KMS-11 (cell line): ENCODE data around the gene AP2A2.

Experiments
- H2AFZ ChIP-seq: fragments of 200-600 bp; sonication (generic); 2 replicates; pipeline ENCODE4 v1.6.1; 2016; ENCODE audit warnings: antibody characterized with exemption, mixed run types, low read depth
- H3K27ac ChIP-seq: fragments of 200-600 bp; sonication (generic); 2 replicates; pipeline ENCODE4 v1.6.1; 2016; ENCODE audit warnings: mild to moderate bottlenecking, mixed run types
- H3K27me3 ChIP-seq: fragments of 200-600 bp; sonication (generic); 2 replicates; pipeline ENCODE4 v1.6.1; 2017; ENCODE audit warnings: mild to moderate bottlenecking, low read depth, mixed run types, moderate library complexity; ENCODE audit not compliant: insufficient read depth
- H3K36me3 ChIP-seq: fragments of 200-600 bp; sonication (generic); 2 replicates; pipeline ENCODE4 v1.6.1; 2017; ENCODE audit warnings: mild to moderate bottlenecking, mixed run types; ENCODE audit not compliant: insufficient read depth
- H3K4me1 ChIP-seq: fragments of 200-600 bp; sonication (generic); 2 replicates; pipeline ENCODE4 v1.6.1; 2016; ENCODE audit warnings: mild to moderate bottlenecking, low read depth, mixed run types; ENCODE audit not compliant: poor library complexity, severe bottlenecking
- H3K4me2 ChIP-seq: fragments of 200-600 bp; sonication (generic); 2 replicates; pipeline ENCODE4 v1.7.0; 2016; ENCODE audit warnings: mild to moderate bottlenecking, mixed run types
- H3K4me3 ChIP-seq: fragments of 200-600 bp; sonication (generic); IDR thresholded peaks from 2 replicates; pipeline ENCODE4 v1.6.1; 2017; ENCODE audit warnings: low read depth, low read length, mixed read lengths; ENCODE audit not compliant: insufficient read depth
- H3K79me2 ChIP-seq: fragments of 200-600 bp; sonication (generic); 2 replicates; pipeline ENCODE4 v1.6.1; 2016; ENCODE audit warnings: low read depth, mixed run types; ENCODE audit not compliant: insufficient read depth
- H3K9ac ChIP-seq: fragments of 200-600 bp; sonication (generic); 2 replicates; pipeline ENCODE4 v1.6.1; 2016; ENCODE audit warnings: mild to moderate bottlenecking, mixed run types
- H4K20me1 ChIP-seq: fragments of 200-600 bp; sonication (generic); 2 replicates; pipeline ENCODE4 v1.6.1; 2016; ENCODE audit warnings: mild to moderate bottlenecking, mixed run types; ENCODE audit not compliant: insufficient read depth
- TF ChIP-seq, protein P1 (sequence below): fragments of 200-600 bp; sonication (generic); conservative IDR thresholded peaks from 2 replicates; pipeline ENCODE4 v1.6.1; 2017; ENCODE audit warnings: low read depth, mild to moderate bottlenecking, antibody characterized with exemption, low read length, moderate library complexity, mixed read lengths

Gene AP2A2

DNA sequence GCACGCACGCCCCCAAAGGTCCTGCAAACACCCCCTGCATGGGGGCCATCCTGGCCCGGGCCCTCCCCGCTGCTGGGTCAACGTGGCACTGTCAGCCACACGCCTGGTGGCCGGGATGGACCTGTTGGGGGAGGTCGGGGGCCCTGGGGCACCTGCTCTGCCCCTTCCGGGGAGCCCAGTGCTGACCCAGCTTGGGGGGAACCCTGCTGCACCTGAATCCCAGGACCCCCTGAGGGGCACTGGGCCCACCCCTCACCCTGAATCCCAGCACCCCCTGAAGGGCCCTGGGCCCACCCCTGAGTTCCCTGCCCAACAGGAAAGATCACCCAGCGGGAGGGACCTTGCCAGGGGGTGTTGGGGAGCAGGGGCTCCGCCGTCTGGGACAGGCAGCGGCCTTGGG lies 111.3 kb downstream of the AP2A2 start:
- no peaks in the 10 kb centered on the region for H3K4me1 ChIP-seq
- no peak overlapping the region for H3K9ac ChIP-seq
- H3K27me3 ChIP-seq = peaks cover 72% of the 10 kb centered on the region
- no peaks in the 10 kb centered on the region for H3K79me2 ChIP-seq
- no peak overlapping the region for H3K4me2 ChIP-seq
- no peak overlapping the region for H3K27ac ChIP-seq
- no peak overlapping the region for H3K4me3 ChIP-seq
- H3K36me3 ChIP-seq = no peaks in the 10 kb centered on the region
- no peaks in the 10 kb centered on the region for H4K20me1 ChIP-seq
- TF ChIP-seq, protein P1, sequence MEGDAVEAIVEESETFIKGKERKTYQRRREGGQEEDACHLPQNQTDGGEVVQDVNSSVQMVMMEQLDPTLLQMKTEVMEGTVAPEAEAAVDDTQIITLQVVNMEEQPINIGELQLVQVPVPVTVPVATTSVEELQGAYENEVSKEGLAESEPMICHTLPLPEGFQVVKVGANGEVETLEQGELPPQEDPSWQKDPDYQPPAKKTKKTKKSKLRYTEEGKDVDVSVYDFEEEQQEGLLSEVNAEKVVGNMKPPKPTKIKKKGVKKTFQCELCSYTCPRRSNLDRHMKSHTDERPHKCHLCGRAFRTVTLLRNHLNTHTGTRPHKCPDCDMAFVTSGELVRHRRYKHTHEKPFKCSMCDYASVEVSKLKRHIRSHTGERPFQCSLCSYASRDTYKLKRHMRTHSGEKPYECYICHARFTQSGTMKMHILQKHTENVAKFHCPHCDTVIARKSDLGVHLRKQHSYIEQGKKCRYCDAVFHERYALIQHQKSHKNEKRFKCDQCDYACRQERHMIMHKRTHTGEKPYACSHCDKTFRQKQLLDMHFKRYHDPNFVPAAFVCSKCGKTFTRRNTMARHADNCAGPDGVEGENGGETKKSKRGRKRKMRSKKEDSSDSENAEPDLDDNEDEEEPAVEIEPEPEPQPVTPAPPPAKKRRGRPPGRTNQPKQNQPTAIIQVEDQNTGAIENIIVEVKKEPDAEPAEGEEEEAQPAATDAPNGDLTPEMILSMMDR = no peak
- no peak overlapping the region for H2AFZ ChIP-seq

- H3K36me3 ChIP-seq = no peaks in the 10 kb centered on the region
- TF ChIP-seq, protein P1 = no peak
- H3K4me1 ChIP-seq = no peaks in the 10 kb centered on the region
- H3K27ac ChIP-seq = no peak overlapping the region
- H4K20me1 ChIP-seq = no peaks in the 10 kb centered on the region
- peaks cover 75% of the 10 kb centered on the region for H3K27me3 ChIP-seq
- H3K4me3 ChIP-seq = no peak overlapping the region
- no peaks in the 10 kb centered on the region for H3K79me2 ChIP-seq
- no peak overlapping the region for H3K4me2 ChIP-seq
- H3K9ac ChIP-seq = no peak overlapping the region
- no peak overlapping the region for H2AFZ ChIP-seq
Measured at GRCh38 chr11:1037506-1038055, 111.9 kb downstream of the AP2A2 start.

DNA sequence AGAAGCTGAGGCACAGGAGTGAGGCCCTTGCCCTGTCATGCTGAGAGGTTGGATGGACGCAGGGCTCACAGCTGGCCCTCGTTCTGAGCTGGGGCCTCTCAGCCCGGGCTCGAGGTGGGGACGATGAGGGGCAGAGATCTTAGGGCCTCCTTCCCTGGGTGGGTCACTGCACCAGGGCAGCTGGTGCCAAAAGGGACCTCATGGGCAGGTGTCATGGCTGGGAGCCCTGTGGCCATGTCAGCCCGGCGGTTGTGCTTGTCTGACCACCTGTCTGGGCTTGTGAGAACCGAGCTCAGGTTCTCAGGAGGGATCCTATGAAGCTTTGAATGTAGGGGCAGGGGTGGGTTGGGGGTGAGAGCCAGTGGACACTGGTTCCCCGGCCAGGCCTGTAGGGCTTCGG lies 112.7 kb downstream of the AP2A2 start:
- TF ChIP-seq, protein P1 = no peak
- H3K4me1 ChIP-seq = no peaks in the 10 kb centered on the region

DNA sequence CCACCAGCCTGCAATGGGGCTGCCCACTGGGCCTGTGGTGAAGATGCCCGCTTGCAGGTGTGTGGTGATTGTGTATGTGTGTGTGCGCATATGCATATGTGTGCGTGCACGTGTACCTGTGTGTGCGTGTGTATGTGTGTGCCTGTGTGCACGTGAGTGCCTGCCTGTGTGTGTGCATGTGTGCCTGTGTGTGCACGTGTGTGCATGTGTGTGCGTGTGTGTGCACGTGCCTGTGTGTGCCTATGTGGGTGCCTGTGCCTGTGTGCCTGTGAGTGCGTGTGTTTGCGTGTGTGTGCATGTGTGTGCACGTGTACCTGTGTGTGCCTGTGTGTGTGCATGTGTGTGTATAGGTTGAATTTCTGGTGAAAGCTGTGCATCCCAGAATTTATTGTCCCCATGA lies 113.3 kb downstream of the AP2A2 start:
- H2AFZ ChIP-seq = no peak overlapping the region
- H3K4me3 ChIP-seq = no peak overlapping the region
- H4K20me1 ChIP-seq = no peaks in the 10 kb centered on the region
- H3K9ac ChIP-seq = no peak overlapping the region
- H3K27ac ChIP-seq = no peak overlapping the region
- no peaks in the 10 kb centered on the region for H3K36me3 ChIP-seq
- no peak overlapping the region for H3K4me2 ChIP-seq
- H3K4me1 ChIP-seq = no peaks in the 10 kb centered on the region
- H3K27me3 ChIP-seq = peaks cover 86% of the 10 kb centered on the region
- TF ChIP-seq, protein P1 = no peak
- no peaks in the 10 kb centered on the region for H3K79me2 ChIP-seq

More for the DNA sequence above, 112.7 kb downstream of the AP2A2 start:
- Histone ChIP-seq H3K27ac (no peak overlapping the region), H3K4me2 (no peak overlapping the region), H3K36me3 (no peaks in the 10 kb centered on the region), H3K27me3 (peaks cover 83% of the 10 kb centered on the region), H3K9ac (no peak overlapping the region), H3K79me2 (no peaks in the 10 kb centered on the region), H2AFZ (no peak overlapping the region), H3K4me3 (no peak overlapping the region), H4K20me1 (no peaks in the 10 kb centered on the region)
